GM12872 (cell line): ENCODE measurements around the gene HPCAL4.

Experiments
- TF ChIP-seq, protein P1 (sequence below): IDR thresholded peaks from 3 replicates; pipeline ENCODE4 v1.5.1; 2011; ENCODE audit warnings: low read depth, mild to moderate bottlenecking, low read length, moderate library complexity; ENCODE audit not compliant: insufficient read depth

The HPCAL4 gene

DNA sequence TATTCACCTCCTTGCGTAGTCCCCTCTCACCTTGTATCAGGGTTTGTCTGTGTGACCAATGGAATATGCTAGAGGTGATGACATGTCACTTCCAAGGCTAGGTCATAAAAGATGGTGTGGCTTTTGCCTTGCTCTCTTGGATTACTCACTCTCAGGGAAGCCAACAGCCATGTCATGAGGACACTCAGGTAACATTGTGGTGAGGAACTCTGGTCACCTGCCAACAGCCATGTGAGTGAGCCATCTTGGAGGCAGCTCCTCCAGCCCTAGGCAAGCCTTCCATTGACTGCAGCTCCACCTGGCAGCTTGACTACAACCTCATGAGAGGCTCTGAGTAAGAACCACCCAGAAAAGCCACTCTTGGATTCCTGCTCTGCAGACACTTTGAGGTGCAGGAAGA is 40.8 kb downstream of the HPCAL4 start:
- TF ChIP-seq, protein P1, sequence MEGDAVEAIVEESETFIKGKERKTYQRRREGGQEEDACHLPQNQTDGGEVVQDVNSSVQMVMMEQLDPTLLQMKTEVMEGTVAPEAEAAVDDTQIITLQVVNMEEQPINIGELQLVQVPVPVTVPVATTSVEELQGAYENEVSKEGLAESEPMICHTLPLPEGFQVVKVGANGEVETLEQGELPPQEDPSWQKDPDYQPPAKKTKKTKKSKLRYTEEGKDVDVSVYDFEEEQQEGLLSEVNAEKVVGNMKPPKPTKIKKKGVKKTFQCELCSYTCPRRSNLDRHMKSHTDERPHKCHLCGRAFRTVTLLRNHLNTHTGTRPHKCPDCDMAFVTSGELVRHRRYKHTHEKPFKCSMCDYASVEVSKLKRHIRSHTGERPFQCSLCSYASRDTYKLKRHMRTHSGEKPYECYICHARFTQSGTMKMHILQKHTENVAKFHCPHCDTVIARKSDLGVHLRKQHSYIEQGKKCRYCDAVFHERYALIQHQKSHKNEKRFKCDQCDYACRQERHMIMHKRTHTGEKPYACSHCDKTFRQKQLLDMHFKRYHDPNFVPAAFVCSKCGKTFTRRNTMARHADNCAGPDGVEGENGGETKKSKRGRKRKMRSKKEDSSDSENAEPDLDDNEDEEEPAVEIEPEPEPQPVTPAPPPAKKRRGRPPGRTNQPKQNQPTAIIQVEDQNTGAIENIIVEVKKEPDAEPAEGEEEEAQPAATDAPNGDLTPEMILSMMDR = no peak

- TF ChIP-seq, protein P1 = no peak
Measured at GRCh38 chr1:39649636-39650185, 41.5 kb downstream of the HPCAL4 start.

DNA sequence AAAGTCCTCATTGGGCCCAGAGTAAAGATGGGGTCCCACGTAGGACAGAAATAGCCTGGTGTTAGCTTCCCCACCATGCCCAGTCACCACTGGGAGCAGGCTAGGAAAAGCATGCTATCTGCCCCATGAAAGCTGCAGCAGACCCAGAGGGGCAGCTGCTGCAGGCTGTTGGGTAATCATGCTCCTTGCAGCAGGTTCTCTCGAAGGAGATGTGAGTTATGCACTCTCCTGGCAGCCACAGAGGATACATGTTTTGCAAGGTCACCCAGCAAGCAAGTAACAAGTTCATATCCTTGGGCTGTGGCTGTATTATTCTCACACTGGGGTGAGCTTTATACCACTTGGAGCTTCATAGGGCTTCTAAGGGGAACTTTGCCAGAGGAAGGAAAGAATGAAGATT is 42.7 kb downstream of the HPCAL4 start:
- TF ChIP-seq, protein P1 = no peak

GRCh38 chr1:39647247-39647646 is 44.0 kb downstream of the HPCAL4 start:
- TF ChIP-seq, protein P1 = no peak

- TF ChIP-seq, protein P1 = no peak
Measured at GRCh38 chr1:39646232-39647081, 44.8 kb downstream of the HPCAL4 start.

GRCh38 chr1:39645411-39646043 is 45.7 kb downstream of the HPCAL4 start:
- TF ChIP-seq, protein P1 = no peak

DNA sequence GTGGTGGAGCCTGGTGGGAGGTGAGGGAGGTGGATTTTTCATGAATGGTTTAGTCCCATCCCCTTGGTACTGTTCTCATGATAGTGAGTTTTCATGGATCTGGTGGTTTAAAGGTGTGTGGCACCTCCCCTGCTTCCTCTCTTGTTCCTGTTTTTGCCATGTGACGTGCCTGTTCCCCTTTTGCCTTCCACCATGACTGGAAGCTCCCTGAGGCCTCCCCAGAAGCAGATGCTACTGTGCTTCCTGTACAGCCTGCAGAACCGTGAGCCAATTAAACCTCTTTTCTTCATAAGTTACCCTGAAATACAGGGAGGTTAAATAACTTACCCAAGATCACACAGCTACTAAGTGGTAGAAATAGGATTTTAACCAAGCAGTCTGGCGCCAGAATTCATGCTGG is 47.5 kb downstream of the HPCAL4 start:
- TF ChIP-seq, protein P1 = no peak
